Measurements from ENCODE around the gene BCL2L12. TPM values are rescaled to one million over a fixed set of nuclear protein-coding genes. Genes with fewer than 3 reads are reported as not detected.

The BCL2L12 gene
- total and polyA plus RNA-seq, 2 of the 13 experiments (the other 11 are each of a cell fraction or from before 2014, with no cell fraction given) = 26.8 to 40.8 TPM

DNA sequence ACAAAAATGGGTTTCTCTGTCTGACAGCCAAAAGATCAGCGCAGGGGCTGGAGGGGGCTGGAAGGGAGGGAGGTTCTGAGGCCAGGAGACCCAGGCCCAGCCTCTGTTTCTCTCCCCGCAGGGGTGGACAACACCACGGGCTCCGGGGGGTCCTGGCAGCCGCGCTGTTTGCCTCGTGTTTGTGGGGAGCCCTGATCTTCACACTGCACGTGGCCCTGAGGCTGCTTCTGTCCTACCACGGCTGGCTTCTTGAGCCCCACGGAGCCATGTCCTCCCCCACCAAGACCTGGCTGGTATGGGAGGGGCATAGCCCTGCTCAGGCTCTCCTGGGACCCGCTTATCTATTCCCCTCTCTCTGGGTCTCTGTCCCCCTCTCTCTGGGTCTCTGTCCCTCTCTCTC, 34.8 kb downstream of the BCL2L12 start (continued):
- TF ChIP-seq, protein P1, sequence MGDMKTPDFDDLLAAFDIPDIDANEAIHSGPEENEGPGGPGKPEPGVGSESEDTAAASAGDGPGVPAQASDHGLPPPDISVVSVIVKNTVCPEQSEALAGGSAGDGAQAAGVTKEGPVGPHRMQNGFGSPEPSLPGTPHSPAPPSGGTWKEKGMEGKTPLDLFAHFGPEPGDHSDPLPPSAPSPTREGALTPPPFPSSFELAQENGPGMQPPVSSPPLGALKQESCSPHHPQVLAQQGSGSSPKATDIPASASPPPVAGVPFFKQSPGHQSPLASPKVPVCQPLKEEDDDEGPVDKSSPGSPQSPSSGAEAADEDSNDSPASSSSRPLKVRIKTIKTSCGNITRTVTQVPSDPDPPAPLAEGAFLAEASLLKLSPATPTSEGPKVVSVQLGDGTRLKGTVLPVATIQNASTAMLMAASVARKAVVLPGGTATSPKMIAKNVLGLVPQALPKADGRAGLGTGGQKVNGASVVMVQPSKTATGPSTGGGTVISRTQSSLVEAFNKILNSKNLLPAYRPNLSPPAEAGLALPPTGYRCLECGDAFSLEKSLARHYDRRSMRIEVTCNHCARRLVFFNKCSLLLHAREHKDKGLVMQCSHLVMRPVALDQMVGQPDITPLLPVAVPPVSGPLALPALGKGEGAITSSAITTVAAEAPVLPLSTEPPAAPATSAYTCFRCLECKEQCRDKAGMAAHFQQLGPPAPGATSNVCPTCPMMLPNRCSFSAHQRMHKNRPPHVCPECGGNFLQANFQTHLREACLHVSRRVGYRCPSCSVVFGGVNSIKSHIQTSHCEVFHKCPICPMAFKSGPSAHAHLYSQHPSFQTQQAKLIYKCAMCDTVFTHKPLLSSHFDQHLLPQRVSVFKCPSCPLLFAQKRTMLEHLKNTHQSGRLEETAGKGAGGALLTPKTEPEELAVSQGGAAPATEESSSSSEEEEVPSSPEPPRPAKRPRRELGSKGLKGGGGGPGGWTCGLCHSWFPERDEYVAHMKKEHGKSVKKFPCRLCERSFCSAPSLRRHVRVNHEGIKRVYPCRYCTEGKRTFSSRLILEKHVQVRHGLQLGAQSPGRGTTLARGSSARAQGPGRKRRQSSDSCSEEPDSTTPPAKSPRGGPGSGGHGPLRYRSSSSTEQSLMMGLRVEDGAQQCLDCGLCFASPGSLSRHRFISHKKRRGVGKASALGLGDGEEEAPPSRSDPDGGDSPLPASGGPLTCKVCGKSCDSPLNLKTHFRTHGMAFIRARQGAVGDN (CRISPR knock-in tag; IDR thresholded peaks at IDR 0.05) = no peak
- TF ChIP-seq, protein P2, sequence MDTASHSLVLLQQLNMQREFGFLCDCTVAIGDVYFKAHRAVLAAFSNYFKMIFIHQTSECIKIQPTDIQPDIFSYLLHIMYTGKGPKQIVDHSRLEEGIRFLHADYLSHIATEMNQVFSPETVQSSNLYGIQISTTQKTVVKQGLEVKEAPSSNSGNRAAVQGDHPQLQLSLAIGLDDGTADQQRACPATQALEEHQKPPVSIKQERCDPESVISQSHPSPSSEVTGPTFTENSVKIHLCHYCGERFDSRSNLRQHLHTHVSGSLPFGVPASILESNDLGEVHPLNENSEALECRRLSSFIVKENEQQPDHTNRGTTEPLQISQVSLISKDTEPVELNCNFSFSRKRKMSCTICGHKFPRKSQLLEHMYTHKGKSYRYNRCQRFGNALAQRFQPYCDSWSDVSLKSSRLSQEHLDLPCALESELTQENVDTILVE (CRISPR knock-in tag; IDR thresholded peaks at IDR 0.05) = no peak
- no peak for TF ChIP-seq SMYD3 (CRISPR knock-in tag; IDR thresholded peaks at IDR 0.05)
- TF ChIP-seq CREB1 (IDR thresholded peaks at IDR 0.05) = no peak
- TF ChIP-seq CREB1 (CRISPR knock-in tag; IDR thresholded peaks at IDR 0.05) = no peak

DNA sequence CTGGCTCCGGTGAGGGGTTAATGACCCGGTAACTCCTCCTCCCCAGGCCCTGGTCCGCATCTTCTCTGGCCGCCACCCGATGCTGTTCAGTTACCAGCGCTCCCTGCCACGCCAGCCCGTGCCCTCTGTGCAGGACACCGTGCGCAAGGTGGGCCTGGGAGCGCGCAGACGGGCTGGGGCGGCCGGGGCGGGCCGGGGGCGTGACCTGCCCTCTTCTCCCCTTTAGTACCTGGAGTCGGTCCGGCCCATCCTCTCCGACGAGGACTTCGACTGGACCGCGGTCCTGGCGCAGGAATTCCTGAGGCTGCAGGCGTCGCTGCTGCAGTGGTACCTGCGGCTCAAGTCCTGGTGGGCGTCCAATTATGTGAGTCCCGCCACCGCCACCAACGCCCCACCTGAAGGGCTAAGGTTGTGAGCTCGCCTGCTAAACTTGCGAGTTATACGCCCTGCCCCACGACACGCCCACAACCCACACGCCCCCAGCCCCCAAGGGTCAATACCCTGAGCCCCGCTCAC, 35.6 kb downstream of the BCL2L12 start:
- peak overlapping the region; percentile 49 for H3K4me2 ChIP-seq (ENCODE audit: low read depth, low read length)
- no peaks in the 10 kb centered on the region for H3K9me3 ChIP-seq (ENCODE audit: low read length)
- FAIRE-seq = no peak
- TF ChIP-seq ZBTB38 (CRISPR knock-in tag; IDR thresholded peaks at IDR 0.05) (0 out of 2 replicates have a peak, but pooled peaks have one; percentile 17), RXRA (CRISPR knock-in tag; IDR thresholded peaks at IDR 0.05) (0 out of 2 replicates have a peak, but pooled peaks have one; percentile 34), ZNF160 (CRISPR knock-in tag; IDR thresholded peaks at IDR 0.05) (no peak), MEIS2 (CRISPR knock-in tag; IDR thresholded peaks at IDR 0.05) (0 out of 2 replicates have a peak, but pooled peaks have one; percentile 40)
- TF ChIP-seq, protein P3, sequence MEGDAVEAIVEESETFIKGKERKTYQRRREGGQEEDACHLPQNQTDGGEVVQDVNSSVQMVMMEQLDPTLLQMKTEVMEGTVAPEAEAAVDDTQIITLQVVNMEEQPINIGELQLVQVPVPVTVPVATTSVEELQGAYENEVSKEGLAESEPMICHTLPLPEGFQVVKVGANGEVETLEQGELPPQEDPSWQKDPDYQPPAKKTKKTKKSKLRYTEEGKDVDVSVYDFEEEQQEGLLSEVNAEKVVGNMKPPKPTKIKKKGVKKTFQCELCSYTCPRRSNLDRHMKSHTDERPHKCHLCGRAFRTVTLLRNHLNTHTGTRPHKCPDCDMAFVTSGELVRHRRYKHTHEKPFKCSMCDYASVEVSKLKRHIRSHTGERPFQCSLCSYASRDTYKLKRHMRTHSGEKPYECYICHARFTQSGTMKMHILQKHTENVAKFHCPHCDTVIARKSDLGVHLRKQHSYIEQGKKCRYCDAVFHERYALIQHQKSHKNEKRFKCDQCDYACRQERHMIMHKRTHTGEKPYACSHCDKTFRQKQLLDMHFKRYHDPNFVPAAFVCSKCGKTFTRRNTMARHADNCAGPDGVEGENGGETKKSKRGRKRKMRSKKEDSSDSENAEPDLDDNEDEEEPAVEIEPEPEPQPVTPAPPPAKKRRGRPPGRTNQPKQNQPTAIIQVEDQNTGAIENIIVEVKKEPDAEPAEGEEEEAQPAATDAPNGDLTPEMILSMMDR (CRISPR knock-in tag; IDR thresholded peaks at IDR 0.05) = peak; percentile 33
- TF ChIP-seq, protein P4, sequence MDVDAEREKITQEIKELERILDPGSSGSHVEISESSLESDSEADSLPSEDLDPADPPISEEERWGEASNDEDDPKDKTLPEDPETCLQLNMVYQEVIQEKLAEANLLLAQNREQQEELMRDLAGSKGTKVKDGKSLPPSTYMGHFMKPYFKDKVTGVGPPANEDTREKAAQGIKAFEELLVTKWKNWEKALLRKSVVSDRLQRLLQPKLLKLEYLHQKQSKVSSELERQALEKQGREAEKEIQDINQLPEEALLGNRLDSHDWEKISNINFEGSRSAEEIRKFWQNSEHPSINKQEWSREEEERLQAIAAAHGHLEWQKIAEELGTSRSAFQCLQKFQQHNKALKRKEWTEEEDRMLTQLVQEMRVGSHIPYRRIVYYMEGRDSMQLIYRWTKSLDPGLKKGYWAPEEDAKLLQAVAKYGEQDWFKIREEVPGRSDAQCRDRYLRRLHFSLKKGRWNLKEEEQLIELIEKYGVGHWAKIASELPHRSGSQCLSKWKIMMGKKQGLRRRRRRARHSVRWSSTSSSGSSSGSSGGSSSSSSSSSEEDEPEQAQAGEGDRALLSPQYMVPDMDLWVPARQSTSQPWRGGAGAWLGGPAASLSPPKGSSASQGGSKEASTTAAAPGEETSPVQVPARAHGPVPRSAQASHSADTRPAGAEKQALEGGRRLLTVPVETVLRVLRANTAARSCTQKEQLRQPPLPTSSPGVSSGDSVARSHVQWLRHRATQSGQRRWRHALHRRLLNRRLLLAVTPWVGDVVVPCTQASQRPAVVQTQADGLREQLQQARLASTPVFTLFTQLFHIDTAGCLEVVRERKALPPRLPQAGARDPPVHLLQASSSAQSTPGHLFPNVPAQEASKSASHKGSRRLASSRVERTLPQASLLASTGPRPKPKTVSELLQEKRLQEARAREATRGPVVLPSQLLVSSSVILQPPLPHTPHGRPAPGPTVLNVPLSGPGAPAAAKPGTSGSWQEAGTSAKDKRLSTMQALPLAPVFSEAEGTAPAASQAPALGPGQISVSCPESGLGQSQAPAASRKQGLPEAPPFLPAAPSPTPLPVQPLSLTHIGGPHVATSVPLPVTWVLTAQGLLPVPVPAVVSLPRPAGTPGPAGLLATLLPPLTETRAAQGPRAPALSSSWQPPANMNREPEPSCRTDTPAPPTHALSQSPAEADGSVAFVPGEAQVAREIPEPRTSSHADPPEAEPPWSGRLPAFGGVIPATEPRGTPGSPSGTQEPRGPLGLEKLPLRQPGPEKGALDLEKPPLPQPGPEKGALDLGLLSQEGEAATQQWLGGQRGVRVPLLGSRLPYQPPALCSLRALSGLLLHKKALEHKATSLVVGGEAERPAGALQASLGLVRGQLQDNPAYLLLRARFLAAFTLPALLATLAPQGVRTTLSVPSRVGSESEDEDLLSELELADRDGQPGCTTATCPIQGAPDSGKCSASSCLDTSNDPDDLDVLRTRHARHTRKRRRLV (CRISPR knock-in tag; IDR thresholded peaks at IDR 0.05) = no peak

More for the DNA sequence above, 35.6 kb downstream of the BCL2L12 start:
- H4K20me1 ChIP-seq (ENCODE audit: insufficient read depth, low read length) = no peaks in the 10 kb centered on the region
- no TSS peak for BruUV-seq (replicated peaks)
- no peak for DNase-seq (ENCODE audit: low spot score)
- peak; percentile 74 for ATAC-seq
- no peaks in the 10 kb centered on the region for H3K36me3 ChIP-seq (replicated peaks in 1 of 2; ENCODE audit: control insufficient read depth in 1 of 2, insufficient read depth in 2 of 2, low read length in 2 of 2)
- peak overlapping the region in 1 of 3 experiments; percentile 54; a peak in 1 of 6 replicates for H3K4me3 ChIP-seq (replicated peaks in 1 of 3; ENCODE audit: insufficient read depth in 1 of 3, low read depth in 2 of 3, low read length in 3 of 3)
- no peak overlapping the region for H3K9ac ChIP-seq (ENCODE audit: insufficient read depth, low read depth, low read length)
- 4% methylated on average over 13 of the region's 40 CpGs for WGBS (ENCODE audit: low lambda C conversion rate)
- H3K4me1 ChIP-seq (ENCODE audit: insufficient read depth, low read length) = peaks cover 19% of the 10 kb centered on the region
- POLR2A ChIA-PET = no interaction called here
- CTCF ChIA-PET (ENCODE audit: low intra/inter-chr PET ratio, low total read pairs) = no interaction called here
- intact Hi-C loops (cut with micrococcal nuclease; ENCODE audit: unreplicated experiment) (no loop called here), in situ Hi-C loops (cut with HindIII; ENCODE audit: extremely low pct_ligation_motif_present, low pct_unique_long_range_greater_than_20kb) (no loop called here)
- H3K27me3 ChIP-seq (ENCODE audit: control insufficient read depth in 1 of 2, insufficient read depth in 2 of 2, low read length in 2 of 2) = peaks cover 0 to 20% of the 10 kb centered on the region in 2 experiments; a peak in 3 of 5 replicates
- H2AFZ ChIP-seq (ENCODE audit: low read length) = no peak overlapping the region
- no peaks in the 10 kb centered on the region for H3K79me2 ChIP-seq (ENCODE audit: insufficient read depth, low read length)
- no peak overlapping the region for H3K27ac ChIP-seq (ENCODE audit: extremely low read length, insufficient read depth, low read length)

Data from HepG2 (cell line).